Prostate gland (tissue), 2 donors: ENCODE measurements around the gene SEMA5A. TPM values are rescaled to one million over a fixed set of nuclear protein-coding genes. Genes with fewer than 3 reads are reported as not detected.

Experiments used
- DNase-seq: peaks from one replicate; pipeline ENCODE4 v3.0.0-alpha.2; 2019; ENCODE audit warnings: low spot score
- H3K27ac ChIP-seq, 2 donors: fragments of 200-600 bp; sonication (generic); 2 replicates each; pipeline ENCODE4 v1.5.1; 2017 to 2019
- H3K27me3 ChIP-seq: fragments of 200-600 bp; sonication (generic); replicated peaks from 2 replicates; pipeline ENCODE4 v1.5.1; 2019; ENCODE audit not compliant: insufficient read depth
- H3K36me3 ChIP-seq, 2 donors: fragments of 200-600 bp; sonication (generic); 1 replicate in 1 of 2; 2 replicates in 1 of 2; pipeline versions ENCODE4 v1.5.1 to v1.8.1; 2017 to 2019
- H3K4me1 ChIP-seq: fragments of 200-600 bp; sonication (generic); replicated peaks from 2 replicates; pipeline ENCODE4 v1.5.1; 2019
- H3K4me3 ChIP-seq, 2 donors: fragments of 200-600 bp; sonication (generic); 2 replicates each; pipeline ENCODE4 v1.5.1; 2017 to 2019
- H3K9me3 ChIP-seq: fragments of 200-600 bp; sonication (generic); 2 replicates; pipeline ENCODE4 v1.5.1; 2017
- POLR2A ChIP-seq: fragments of 450-650 bp; IDR thresholded peaks from one replicate; pipeline ENCODE4 v1.6.1; 2016; ENCODE audit warnings: antibody characterized with exemption, mild to moderate bottlenecking
- POLR2AphosphoS5 ChIP-seq: sonication (generic); formaldehyde crosslinking; IDR thresholded peaks from one replicate; pipeline ENCODE4 v1.6.1; 2017; ENCODE audit warnings: antibody characterized with exemption
- WGBS: methylation state at CpG from one replicate; pipeline ENCODE4 v1.1.5; 2018; 5-methylcytosine and 5-hydroxymethylcytosine counted together
- intact Hi-C: fragments of 100-400 bp; cut with DNase I; formaldehyde crosslinking; loops from one replicate; pipeline ENCODE4 v1.14.2; 2022
- total RNA-seq, 2 donors: library from RNA; depleted of rRNA; stranded (reverse); fragments of >200 nt; gene quantifications; one replicate each; pipeline ENCODE4 v1.1.0, GENCODE V29; 2016
- TF ChIP-seq, protein P1 (sequence below), 4 experiments: fragments of 200-600 bp in 2 of 4; fragments of 450-650 bp in 2 of 4; sonication (generic) in 2 of 4; IDR thresholded peaks; 1 replicate in 3 of 4; 2 replicates in 1 of 4; pipeline ENCODE4 v1.5.1; 2016 to 2019; ENCODE audit warnings: antibody characterized with exemption in 4 of 4, mild to moderate bottlenecking in 2 of 4, moderate library complexity in 2 of 4

SEMA5A gene
- total RNA-seq, 2 donors from 2014 or later: 4.5 to 21.7 TPM

DNA sequence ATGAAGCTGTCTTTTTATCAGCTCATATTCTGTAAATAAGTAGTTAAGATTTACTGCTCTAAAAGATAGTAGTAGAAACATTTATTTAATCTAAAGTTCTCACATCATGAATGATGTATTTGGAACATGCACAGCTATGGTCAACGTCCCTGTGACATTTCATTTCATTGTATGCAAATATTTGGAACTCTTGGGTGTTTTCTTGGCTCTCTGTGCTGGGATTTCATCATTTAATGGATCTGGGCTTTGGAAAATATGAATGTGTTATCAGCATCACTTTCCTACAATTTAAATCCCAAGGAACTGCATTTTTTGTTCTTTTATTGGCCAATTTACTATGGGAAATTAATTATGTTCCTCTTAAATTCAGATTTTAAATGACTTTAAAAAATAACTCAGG, 462.9 kb downstream of the SEMA5A start:
- Histone ChIP-seq H3K4me3 (no peak overlapping the region), H3K9me3 (no peaks in the 10 kb centered on the region), H3K27me3 (no peaks in the 10 kb centered on the region), H3K4me1 (no peaks in the 10 kb centered on the region), H3K27ac (no peak overlapping the region), H3K36me3 (no peaks in the 10 kb centered on the region)
- WGBS: 19% methylated on average over 1 of the region's 1 CpG
- no peak for TF ChIP-seq POLR2A
- no peak for DNase-seq
- intact Hi-C loops: no loop called here

DNA sequence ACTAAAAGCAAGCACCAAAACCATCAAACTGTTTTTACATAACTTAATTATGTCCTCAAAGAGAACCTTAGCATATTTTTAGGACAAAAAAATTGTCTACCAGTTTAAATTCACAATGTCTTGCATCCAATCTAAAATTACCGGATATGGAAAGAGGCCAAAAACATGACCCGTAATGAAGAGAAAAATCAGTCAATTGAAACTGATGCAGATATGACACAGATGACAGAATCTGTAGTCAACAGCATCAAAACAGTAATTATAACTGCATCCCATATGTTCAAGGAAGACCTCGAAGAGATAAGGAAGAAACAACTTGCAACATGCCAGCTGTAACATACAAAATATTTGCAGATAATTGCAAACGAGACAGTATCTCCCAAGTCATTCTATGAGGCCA, 473.2 kb downstream of the SEMA5A start:
- DNase-seq: no peak
- H3K36me3 ChIP-seq: no peaks in the 10 kb centered on the region
- H3K4me3 ChIP-seq: no peak overlapping the region
- H3K27me3 ChIP-seq: no peaks in the 10 kb centered on the region
- no peak for TF ChIP-seq POLR2A
- TF ChIP-seq POLR2AphosphoS5: no peak
- TF ChIP-seq, protein P1, sequence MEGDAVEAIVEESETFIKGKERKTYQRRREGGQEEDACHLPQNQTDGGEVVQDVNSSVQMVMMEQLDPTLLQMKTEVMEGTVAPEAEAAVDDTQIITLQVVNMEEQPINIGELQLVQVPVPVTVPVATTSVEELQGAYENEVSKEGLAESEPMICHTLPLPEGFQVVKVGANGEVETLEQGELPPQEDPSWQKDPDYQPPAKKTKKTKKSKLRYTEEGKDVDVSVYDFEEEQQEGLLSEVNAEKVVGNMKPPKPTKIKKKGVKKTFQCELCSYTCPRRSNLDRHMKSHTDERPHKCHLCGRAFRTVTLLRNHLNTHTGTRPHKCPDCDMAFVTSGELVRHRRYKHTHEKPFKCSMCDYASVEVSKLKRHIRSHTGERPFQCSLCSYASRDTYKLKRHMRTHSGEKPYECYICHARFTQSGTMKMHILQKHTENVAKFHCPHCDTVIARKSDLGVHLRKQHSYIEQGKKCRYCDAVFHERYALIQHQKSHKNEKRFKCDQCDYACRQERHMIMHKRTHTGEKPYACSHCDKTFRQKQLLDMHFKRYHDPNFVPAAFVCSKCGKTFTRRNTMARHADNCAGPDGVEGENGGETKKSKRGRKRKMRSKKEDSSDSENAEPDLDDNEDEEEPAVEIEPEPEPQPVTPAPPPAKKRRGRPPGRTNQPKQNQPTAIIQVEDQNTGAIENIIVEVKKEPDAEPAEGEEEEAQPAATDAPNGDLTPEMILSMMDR (IDR thresholded peaks at IDR 0.05): no peak
- WGBS: 74% methylated on average over 4 of the region's 4 CpGs
- intact Hi-C loops: no loop called here
- H3K27ac ChIP-seq: no peak overlapping the region
- no peaks in the 10 kb centered on the region for H3K9me3 ChIP-seq
- H3K4me1 ChIP-seq: no peaks in the 10 kb centered on the region

- intact Hi-C loops: no loop called here
Observed at GRCh38 chr5:9071524-9071923, 474.4 kb downstream of the SEMA5A start.

DNA sequence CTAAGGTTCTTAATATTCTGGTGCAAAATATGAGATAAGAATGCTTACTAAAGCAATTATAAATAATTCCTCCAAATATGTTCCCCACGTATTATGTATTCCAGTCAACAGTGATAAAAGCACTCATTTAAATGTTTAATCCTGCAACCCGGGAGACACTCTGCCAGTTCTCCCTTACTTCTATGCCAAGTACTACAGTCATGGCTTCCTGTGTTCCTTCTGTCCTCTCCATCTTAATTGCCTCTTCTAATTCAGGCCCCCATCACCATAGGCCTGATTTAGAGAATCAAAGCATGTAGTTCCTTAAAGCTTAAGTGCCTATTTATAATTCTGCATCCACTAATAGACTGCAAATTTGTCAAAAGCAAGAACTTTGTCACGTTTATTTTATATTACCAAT, 474.8 kb downstream of the SEMA5A start:
- no peaks in the 10 kb centered on the region for H3K36me3 ChIP-seq
- H3K27me3 ChIP-seq: no peaks in the 10 kb centered on the region
- H3K4me1 ChIP-seq: no peaks in the 10 kb centered on the region

More at GRCh38 chr5:9071524-9071923, 474.4 kb downstream of the SEMA5A start:
- H3K27me3 ChIP-seq: no peaks in the 10 kb centered on the region
- no peak overlapping the region for H3K27ac ChIP-seq
- TF ChIP-seq, protein P1 (IDR thresholded peaks at IDR 0.05): no peak
- no peak for TF ChIP-seq POLR2A
- no peak for TF ChIP-seq POLR2AphosphoS5
- H3K4me1 ChIP-seq: no peaks in the 10 kb centered on the region
- H3K36me3 ChIP-seq: no peaks in the 10 kb centered on the region
- no peak for DNase-seq
- no peaks in the 10 kb centered on the region for H3K9me3 ChIP-seq
- no peak overlapping the region for H3K4me3 ChIP-seq

GRCh38 chr5:9069650-9070049, 476.2 kb downstream of the SEMA5A start:
- intact Hi-C loops: loop anchor here (10.0 kb wide), 1 partner anchor 465 kb away; no protein-coding TSS in a partner anchor
- 61% methylated on average over 6 of the region's 6 CpGs for WGBS
- DNase-seq: no peak
- Histone ChIP-seq H3K27me3 (no peaks in the 10 kb centered on the region), H3K9me3 (no peaks in the 10 kb centered on the region), H3K4me1 (no peaks in the 10 kb centered on the region), H3K4me3 (no peak overlapping the region), H3K27ac (no peak overlapping the region), H3K36me3 (no peaks in the 10 kb centered on the region)
- TF ChIP-seq POLR2AphosphoS5: no peak
- no peak for TF ChIP-seq POLR2A
- TF ChIP-seq, protein P1 (IDR thresholded peaks at IDR 0.05): no peak

More for the DNA sequence above, 474.8 kb downstream of the SEMA5A start:
- Histone ChIP-seq H3K9me3 (no peaks in the 10 kb centered on the region), H3K27ac (no peak overlapping the region), H3K4me3 (no peak overlapping the region)
- DNase-seq: no peak
- TF ChIP-seq, protein P1 (IDR thresholded peaks at IDR 0.05): no peak
- no peak for TF ChIP-seq POLR2AphosphoS5
- TF ChIP-seq POLR2A: no peak
- WGBS: 54% methylated on average over 3 of the region's 3 CpGs
- intact Hi-C loops: no loop called here
